ENCODE data around the gene L3HYPDH.
"Not testable (repeated sequence)": the region's sequence is repeated elsewhere in the genome, so short reads cannot be mapped to it uniquely, and the experiment has no call there.

Gene L3HYPDH

DNA sequence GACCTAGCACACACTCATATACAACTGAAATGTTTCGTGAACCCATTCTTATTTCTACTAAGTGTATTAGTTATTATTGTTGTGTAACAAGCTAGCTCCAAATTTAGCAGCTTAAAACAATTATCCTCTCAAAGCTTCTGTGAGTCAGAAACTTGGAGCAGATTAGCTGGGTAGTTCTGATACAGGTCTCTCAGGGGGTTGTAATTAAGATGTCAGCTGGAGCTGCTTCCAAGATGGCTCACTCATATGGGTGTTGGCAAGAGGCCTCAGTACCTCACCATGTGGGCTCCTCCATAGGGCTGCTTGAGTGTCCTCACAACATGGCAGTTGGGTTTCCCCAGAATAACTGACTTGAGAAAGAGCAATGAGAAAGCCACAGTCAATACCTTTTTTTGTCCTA is 28.8 kb downstream of the L3HYPDH start:
- H3K36me3 Mint-ChIP-seq = peaks cover 29% of the 10 kb centered on the region

DNA sequence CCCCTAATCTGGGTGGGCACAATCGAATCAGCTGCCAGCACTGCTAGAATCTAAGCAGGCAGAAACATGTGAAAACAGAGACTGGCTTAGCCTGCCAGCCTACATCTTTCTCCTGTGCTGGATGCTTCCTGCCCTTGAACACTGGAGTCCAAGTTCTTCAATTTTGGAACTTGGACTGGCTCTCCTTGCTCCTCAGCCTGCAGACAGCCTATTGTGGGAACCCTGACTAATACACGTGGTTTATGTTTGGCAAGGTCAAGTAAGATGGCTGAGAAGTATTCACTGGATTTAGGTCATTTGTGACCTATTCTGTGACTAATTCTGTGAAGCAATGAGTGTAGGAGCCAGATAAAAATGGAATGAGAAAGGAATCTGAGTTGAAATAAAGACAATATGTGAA is 30.1 kb downstream of the L3HYPDH start:
- Mint-ChIP-seq H3K4me3 (no peak overlapping the region), H3K4me1 (no peaks in the 10 kb centered on the region), H3K27me3 (no peaks in the 10 kb centered on the region), H3K27ac (no peak overlapping the region), H3K36me3 (peaks cover 29% of the 10 kb centered on the region), H3K9me3 (no peaks in the 10 kb centered on the region)

More for the DNA sequence above, 28.8 kb downstream of the L3HYPDH start:
- H3K4me3 Mint-ChIP-seq = no peak overlapping the region
- H3K27me3 Mint-ChIP-seq = peaks cover 2% of the 10 kb centered on the region
- H3K9me3 Mint-ChIP-seq = no peaks in the 10 kb centered on the region
- no peaks in the 10 kb centered on the region for H3K4me1 Mint-ChIP-seq
- no peak overlapping the region for H3K27ac Mint-ChIP-seq

DNA sequence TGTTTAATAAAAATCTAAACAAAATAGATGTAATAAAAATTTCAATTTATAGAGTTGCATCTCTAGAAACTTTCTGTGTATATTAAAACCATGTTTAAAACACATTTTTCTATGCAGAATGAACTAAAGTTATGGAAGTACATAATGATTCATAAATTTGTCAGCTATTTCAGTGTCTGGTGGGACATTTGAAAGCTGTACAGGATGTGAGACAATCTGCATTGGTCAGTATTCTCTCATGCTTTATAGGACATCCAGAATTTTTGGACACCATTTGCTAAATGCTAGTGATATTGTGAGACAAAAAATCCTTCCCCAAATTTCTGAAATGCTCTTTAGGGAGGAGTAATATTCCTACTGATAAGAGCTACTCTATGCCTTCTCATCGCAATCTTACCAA is 32.4 kb downstream of the L3HYPDH start:
- Mint-ChIP-seq H3K27ac (no peak overlapping the region), H3K4me1 (no peaks in the 10 kb centered on the region), H3K9me3 (no peaks in the 10 kb centered on the region), H3K4me3 (no peak overlapping the region), H3K36me3 (peaks cover 19% of the 10 kb centered on the region), H3K27me3 (no peaks in the 10 kb centered on the region)

DNA sequence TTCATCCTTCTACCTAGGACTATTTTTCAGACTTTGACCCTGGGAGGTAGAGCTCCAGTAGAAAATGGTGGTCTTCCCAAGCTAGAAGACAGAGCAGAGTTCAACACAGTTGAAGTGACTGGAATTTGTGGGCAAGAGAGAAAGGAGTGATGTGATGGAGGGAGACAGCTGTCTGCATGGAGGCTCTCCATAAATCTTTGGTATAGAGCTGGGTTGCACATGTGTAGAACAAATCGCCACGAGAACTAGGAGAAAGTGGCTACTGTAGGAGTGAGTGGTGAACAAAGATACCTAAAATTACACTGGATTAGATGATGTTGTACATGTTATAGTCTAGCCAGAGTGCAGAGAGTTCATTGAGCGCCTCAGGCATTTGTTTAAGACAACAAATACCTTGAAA is 33.5 kb downstream of the L3HYPDH start:
- H3K4me3 Mint-ChIP-seq = no peak overlapping the region
- H3K36me3 Mint-ChIP-seq = peaks cover 13% of the 10 kb centered on the region
- no peaks in the 10 kb centered on the region for H3K27me3 Mint-ChIP-seq
- H3K27ac Mint-ChIP-seq = no peak overlapping the region
- H3K4me1 Mint-ChIP-seq = no peaks in the 10 kb centered on the region
- no peaks in the 10 kb centered on the region for H3K9me3 Mint-ChIP-seq

DNA sequence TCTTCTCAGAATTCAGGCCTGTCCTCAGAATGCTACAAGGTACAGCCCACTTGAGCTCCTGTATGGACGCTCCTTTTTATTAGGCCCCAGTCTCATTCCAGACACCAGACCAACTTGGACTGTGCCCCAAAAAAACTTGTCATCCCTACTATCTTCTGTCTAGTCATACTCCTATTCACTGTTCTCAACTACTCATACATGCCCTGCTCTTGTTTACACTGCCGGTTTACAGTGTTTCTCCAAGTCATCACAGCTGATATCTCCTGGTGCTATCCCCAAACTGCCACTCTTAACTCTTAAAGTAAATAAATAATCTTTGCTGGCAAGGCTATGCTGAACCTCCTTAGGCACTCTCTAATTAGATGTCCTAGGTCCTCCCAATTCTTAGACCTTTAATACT is 35.5 kb downstream of the L3HYPDH start:
- H3K27ac Mint-ChIP-seq, H3K36me3 Mint-ChIP-seq, H3K4me3 Mint-ChIP-seq, H3K27me3 Mint-ChIP-seq, H3K9me3 Mint-ChIP-seq, H3K4me1 Mint-ChIP-seq: not testable (repeated sequence)

DNA sequence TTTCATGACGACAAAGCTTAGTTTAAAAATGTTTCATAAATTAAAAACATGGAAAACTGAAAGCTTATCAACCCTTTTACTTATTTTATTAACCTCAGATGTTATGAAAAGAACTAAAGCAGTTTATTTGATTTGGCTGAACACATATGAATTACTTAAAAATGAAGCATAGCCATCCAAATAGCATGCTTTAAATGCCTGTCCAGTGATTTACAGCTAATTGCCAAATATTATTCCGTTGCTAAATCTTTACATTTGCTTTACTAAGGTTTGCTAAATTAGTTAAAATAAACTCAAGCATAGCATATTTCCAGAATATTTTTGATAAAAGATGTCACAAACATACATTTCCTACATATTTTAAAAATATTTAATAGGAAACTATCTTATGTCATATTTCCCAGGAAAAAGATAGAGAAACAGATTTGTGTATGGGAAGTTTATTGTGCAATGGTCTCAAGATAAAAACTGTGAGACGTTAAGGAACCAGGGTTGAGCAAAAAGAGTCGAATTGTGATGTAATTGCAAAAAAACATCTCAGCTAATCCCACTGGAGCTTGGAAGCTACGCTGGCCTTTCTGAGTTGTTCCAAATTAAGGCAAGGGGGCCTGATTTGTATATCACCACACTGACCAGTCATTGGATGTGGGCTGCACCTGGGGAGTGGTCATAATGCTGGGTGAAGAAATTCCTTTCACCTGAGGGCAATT is 44.8 kb downstream of the L3HYPDH start:
- Mint-ChIP-seq H3K36me3 (no peaks in the 10 kb centered on the region), H3K4me3 (no peak overlapping the region), H3K9me3 (no peaks in the 10 kb centered on the region), H3K27me3 (no peaks in the 10 kb centered on the region), H3K27ac (no peak overlapping the region), H3K4me1 (no peaks in the 10 kb centered on the region)

DNA sequence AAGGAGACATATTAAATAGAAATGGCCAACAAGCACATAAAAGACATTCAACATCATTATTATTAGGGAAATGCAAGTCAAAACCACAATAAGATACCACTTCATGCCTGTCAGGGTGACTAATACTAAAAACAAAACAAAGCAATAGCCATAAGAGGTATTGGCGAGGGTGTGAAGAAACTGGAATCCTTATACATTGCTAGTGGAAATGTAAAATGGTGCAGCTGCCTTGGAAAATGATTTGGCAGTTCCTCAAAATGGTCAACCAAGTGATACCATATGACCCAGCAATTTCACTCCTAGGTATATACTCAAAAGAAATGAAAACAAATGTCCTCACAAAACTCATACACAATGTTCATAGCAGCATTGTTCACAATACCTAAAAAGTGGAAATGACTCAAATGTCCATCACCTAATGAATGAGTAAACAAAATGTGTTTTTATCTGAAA is 46.0 kb downstream of the L3HYPDH start:
- H3K27me3 Mint-ChIP-seq = no peaks in the 10 kb centered on the region
- no peak overlapping the region for H3K4me3 Mint-ChIP-seq
- H3K27ac Mint-ChIP-seq = no peak overlapping the region
- no peaks in the 10 kb centered on the region for H3K9me3 Mint-ChIP-seq
- H3K4me1 Mint-ChIP-seq = no peaks in the 10 kb centered on the region
- H3K36me3 Mint-ChIP-seq = no peaks in the 10 kb centered on the region

DNA sequence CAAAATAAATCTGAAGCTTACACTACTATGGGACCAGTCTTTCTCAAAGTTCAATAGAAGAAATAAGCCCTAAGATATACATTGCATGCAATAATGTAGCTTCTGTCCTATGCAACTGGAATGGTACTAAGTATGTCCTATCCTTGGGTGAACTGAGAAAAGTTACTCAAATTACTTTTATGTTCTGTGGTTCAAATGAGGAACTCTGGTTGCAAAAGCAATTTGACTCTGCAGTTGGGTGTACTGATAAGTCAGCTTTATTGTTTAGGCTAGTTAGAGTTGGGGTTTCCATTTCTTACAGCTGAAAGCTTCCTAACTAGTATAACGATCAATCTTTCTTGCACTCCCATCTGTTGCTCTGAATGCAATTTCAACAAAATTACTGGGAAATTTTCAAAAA is 48.2 kb downstream of the L3HYPDH start:
- H3K4me1 Mint-ChIP-seq = no peaks in the 10 kb centered on the region
- no peak overlapping the region for H3K4me3 Mint-ChIP-seq
- no peak overlapping the region for H3K27ac Mint-ChIP-seq
- H3K9me3 Mint-ChIP-seq = no peaks in the 10 kb centered on the region
- H3K27me3 Mint-ChIP-seq = no peaks in the 10 kb centered on the region
- no peaks in the 10 kb centered on the region for H3K36me3 Mint-ChIP-seq

DNA sequence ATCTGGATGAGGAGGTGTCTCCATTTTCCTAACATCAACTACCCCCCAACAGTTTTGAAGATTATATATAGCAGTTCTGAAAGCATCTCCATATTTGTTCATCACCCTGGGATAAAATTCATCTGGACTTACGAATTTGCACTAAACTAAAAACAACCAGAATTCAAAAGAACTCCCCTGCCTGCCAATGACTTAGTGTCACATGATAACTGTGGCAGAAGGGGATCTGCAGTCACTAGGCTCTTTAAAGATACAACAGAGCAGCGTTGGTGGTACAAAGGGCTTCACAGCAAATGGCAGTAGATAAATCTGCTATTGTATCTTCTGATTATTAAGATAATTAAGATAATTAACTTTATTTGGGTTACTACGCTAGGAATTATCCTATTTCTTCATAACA is 49.1 kb downstream of the L3HYPDH start:
- H3K4me3 Mint-ChIP-seq = no peak overlapping the region
- no peak overlapping the region for H3K27ac Mint-ChIP-seq
- no peaks in the 10 kb centered on the region for H3K4me1 Mint-ChIP-seq
- no peaks in the 10 kb centered on the region for H3K36me3 Mint-ChIP-seq
- no peaks in the 10 kb centered on the region for H3K27me3 Mint-ChIP-seq
- no peaks in the 10 kb centered on the region for H3K9me3 Mint-ChIP-seq

DNA sequence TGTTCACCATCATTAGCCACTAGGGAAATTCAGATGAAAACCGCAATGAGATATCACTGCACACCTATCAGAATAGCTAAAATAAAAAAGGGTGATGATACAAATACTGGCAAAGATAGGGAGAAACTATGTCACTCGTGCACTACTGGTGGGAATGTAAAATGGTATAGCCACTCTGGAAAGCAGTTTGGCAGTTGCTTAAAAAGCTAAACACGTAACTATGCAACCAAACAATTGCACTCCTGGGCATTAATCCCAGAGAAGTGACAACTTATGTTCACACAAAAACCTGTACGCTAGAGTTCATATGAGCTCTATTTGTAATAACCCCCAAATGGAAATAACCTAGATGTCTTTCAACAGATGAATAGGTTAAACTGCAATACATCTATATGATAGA is 54.4 kb downstream of the L3HYPDH start:
- H3K36me3 Mint-ChIP-seq = no peaks in the 10 kb centered on the region
- peaks cover 1% of the 10 kb centered on the region for H3K27me3 Mint-ChIP-seq
- no peaks in the 10 kb centered on the region for H3K4me1 Mint-ChIP-seq
- no peak overlapping the region for H3K27ac Mint-ChIP-seq
- H3K4me3 Mint-ChIP-seq = no peak overlapping the region
- H3K9me3 Mint-ChIP-seq = no peaks in the 10 kb centered on the region

DNA sequence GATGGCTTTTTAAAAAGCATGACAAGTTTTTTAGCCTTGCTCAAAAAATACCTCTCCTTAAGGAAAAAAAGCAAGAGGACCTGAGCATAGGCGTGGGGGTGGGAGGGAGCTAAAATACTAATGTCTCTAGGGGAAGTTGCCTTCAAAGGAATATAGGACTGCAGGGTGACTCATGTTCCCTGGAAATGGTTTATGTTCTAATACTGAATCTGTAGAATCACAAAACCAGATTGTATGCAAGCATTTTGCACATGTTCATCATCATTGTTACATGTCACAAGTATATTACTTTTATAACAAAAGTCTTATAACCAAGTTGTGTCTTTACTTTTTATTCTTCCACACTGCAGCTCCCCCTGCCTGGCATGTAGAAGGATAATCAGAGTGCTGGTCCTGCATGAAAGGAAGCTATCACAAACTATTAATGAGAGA is 55.6 kb downstream of the L3HYPDH start:
- Mint-ChIP-seq H3K27me3 (peaks cover 1% of the 10 kb centered on the region), H3K4me3 (no peak overlapping the region), H3K36me3 (no peaks in the 10 kb centered on the region), H3K9me3 (no peaks in the 10 kb centered on the region), H3K4me1 (no peaks in the 10 kb centered on the region), H3K27ac (no peak overlapping the region)

DNA sequence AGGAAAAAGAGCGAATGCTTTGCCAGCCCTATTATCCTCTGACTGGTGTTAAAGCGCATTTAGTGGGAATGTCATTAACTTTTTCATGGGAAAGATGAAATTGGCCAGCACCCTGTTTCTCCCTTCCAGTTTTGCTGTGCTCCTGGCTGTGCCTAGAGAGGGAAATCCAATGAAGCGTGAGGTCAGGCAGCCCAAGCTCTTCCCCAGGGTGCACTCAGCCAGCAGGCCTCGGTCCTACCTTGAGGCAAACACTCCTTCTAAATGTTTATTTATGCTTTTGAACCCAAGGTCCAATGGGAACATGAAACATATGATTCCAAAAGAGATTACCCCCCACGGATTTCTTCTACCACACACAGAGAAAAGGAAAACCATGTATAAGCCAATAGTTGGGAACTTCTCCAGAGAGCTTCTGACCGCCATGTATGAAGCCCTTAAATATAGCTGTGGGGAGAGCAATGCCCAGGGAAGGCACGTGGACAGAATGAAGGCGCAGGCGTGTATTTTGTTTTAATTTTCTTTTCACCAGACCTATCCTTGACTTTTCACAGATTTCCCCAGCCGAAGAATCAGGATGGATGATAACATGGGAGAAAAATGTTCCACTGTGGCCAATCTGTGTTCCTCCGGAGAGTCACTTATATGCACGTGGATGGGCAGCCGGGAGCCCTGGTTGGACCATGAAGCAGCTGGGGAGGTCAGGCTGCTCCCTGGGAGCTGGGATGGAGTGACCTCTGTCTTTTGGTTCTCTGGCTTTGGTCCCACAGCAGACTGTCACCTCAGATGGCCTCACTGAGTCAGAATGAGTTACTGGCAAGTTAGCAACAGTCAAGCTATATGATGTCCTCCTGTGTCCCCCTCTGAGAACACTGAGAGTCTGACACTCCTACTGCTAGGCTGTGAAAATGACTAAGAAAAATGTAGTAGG is 56.3 kb downstream of the L3HYPDH start:
- H3K9me3 Mint-ChIP-seq = no peaks in the 10 kb centered on the region
- H3K27me3 Mint-ChIP-seq = peaks cover 1% of the 10 kb centered on the region
- H3K27ac Mint-ChIP-seq = no peak overlapping the region
- H3K4me1 Mint-ChIP-seq = no peaks in the 10 kb centered on the region
- no peaks in the 10 kb centered on the region for H3K36me3 Mint-ChIP-seq
- H3K4me3 Mint-ChIP-seq = no peak overlapping the region

DNA sequence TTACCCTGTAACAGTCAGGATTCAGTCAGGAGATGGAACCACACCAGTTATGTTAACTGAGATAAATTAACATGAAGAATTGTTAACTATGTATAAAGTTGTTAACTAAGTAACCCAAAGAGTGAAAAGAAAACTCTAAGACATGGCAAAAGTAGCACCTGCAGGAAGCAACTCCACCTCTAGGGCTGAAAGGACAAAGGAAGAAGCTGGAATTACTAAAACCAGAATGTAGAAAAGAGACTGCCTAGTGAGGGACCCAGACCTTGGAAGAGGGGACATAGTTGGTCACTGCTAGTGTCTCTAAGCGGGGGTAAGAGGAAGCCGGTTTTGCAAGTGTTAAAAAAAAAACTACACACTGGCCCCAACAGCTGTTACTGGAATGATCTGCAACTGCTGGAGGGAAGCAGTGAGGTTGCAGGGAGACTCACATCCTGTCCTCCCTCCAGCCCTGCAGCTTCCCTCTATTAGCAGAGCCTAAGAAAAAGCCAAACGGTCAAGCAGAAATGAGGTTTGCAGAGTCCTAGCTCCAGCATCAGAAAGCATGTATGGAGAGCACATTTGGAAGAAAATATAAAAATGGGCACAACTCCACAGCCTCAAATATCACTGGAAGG is 58.8 kb downstream of the L3HYPDH start:
- no peak overlapping the region for H3K4me3 Mint-ChIP-seq
- H3K9me3 Mint-ChIP-seq = no peaks in the 10 kb centered on the region
- H3K4me1 Mint-ChIP-seq = no peaks in the 10 kb centered on the region
- no peaks in the 10 kb centered on the region for H3K36me3 Mint-ChIP-seq
- peaks cover 1% of the 10 kb centered on the region for H3K27me3 Mint-ChIP-seq
- H3K27ac Mint-ChIP-seq = no peak overlapping the region

DNA sequence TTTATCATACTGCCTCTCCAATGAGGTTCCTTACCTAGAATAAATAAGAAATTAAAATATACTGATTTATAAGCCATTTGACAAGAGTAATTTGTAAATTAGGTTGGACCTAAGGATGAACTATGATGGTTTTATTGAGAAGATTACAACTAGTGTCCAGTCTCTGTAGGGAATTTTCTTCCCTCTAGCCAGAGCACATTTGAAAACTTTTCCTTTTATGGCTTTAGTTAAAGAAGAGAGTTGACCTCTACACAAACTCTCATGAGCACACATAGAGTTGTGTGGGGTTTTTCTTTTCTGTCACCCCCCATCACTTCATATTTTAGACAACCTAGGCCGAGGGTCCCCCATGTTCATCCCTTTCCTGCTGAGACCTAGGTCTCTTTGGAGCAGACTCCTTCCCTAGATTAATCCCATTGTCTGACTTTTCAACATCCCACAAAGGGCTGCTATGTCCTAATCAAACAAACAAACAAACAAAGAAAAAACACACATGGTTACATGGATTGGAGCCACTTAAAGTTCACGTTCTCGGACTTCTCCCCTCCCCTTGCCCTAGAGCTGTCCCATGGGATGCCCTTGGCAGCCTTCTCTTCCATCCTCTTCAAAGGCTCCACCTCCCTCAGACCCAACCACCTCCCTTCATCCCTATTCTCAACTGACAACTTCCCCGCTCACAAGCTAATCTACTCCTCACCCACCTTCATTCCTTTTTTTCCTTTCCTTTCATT is 59.7 kb downstream of the L3HYPDH start:
- Mint-ChIP-seq H3K36me3 (no peaks in the 10 kb centered on the region), H3K27ac (no peak overlapping the region), H3K27me3 (peaks cover 1% of the 10 kb centered on the region), H3K9me3 (no peaks in the 10 kb centered on the region), H3K4me3 (no peak overlapping the region), H3K4me1 (no peaks in the 10 kb centered on the region)
